ENCODE results near the gene SKOR1.

Gene SKOR1

GRCh38 chr15:67824976-67825880, at the start of gene SKOR1:
Gene SKOR1, plus strand, starts transcription at chr15:67825509. Its CDS starts 94 bp downstream, at chr15:67825603.
- no peak for DNase-seq (ENCODE audit: low spot score)

GRCh38 chr15:67775998-67776397, 49.3 kb upstream of the SKOR1 start:
- DNase-seq (ENCODE audit: low spot score): no peak

GRCh38 chr15:67776600-67776999, 48.7 kb upstream of the SKOR1 start:
- DNase-seq (ENCODE audit: low spot score): no peak

- DNase-seq (ENCODE audit: low spot score): no peak
Measured at GRCh38 chr15:67777071-67777470, 48.2 kb upstream of the SKOR1 start.

- DNase-seq (ENCODE audit: low spot score): no peak
Measured at GRCh38 chr15:67777773-67778172, 47.5 kb upstream of the SKOR1 start.

GRCh38 chr15:67778968-67779548, 46.3 kb upstream of the SKOR1 start:
- DNase-seq (ENCODE audit: low spot score): no peak

- DNase-seq (ENCODE audit: low spot score): no peak
Measured at GRCh38 chr15:67779549-67780111, 45.7 kb upstream of the SKOR1 start.

- DNase-seq (ENCODE audit: low spot score): no peak
Measured at GRCh38 chr15:67781061-67781460, 44.2 kb upstream of the SKOR1 start.

GRCh38 chr15:67781907-67782690, 43.2 kb upstream of the SKOR1 start:
- DNase-seq (ENCODE audit: low spot score): peak; percentile 52

GRCh38 chr15:67782691-67782991, 42.7 kb upstream of the SKOR1 start:
- peak; percentile 62 for DNase-seq (ENCODE audit: low spot score)

- no peak for DNase-seq (ENCODE audit: low spot score)
Measured at GRCh38 chr15:67783303-67783702, 42.0 kb upstream of the SKOR1 start.

GRCh38 chr15:67784090-67784781, 41.1 kb upstream of the SKOR1 start:
- DNase-seq (ENCODE audit: low spot score): no peak

GRCh38 chr15:67784856-67785430, 40.4 kb upstream of the SKOR1 start:
- no peak for DNase-seq (ENCODE audit: low spot score)

- DNase-seq (ENCODE audit: low spot score): no peak
Measured at GRCh38 chr15:67785431-67785830, 39.9 kb upstream of the SKOR1 start.

GRCh38 chr15:67786646-67787045, 38.7 kb upstream of the SKOR1 start:
- no peak for DNase-seq (ENCODE audit: low spot score)

- DNase-seq (ENCODE audit: low spot score): no peak
Measured at GRCh38 chr15:67788986-67789385, 36.3 kb upstream of the SKOR1 start.

GRCh38 chr15:67790610-67791319, 34.5 kb upstream of the SKOR1 start:
- DNase-seq (ENCODE audit: low spot score): no peak

- no peak for DNase-seq (ENCODE audit: low spot score)
Measured at GRCh38 chr15:67792250-67792942, 32.9 kb upstream of the SKOR1 start.

GRCh38 chr15:67794832-67795574, 30.3 kb upstream of the SKOR1 start:
- no peak for DNase-seq (ENCODE audit: low spot score)

All from ecto neural progenitor cell (in vitro differentiated cells).